Trophoblast cell (in vitro differentiated cells and primary cell): ENCODE data around the gene DGKD.

ENCODE experiments used
- DNase-seq, 2 donors: peaks; one replicate each; pipeline ENCODE4 v3.0.0-alpha.2; 2016
- H2AFZ ChIP-seq: 2 replicates; pipeline ENCODE4 v1.6.1; 2013; ENCODE audit warnings: low read length, moderate library complexity, mild to moderate bottlenecking; ENCODE audit not compliant: insufficient read depth, poor library complexity
- H2AK5ac ChIP-seq: 2 replicates; pipeline ENCODE4 v1.6.1; 2013; ENCODE audit warnings: mild to moderate bottlenecking, low read length
- H2BK120ac ChIP-seq: 2 replicates; pipeline ENCODE4 v1.6.1; 2013; ENCODE audit warnings: low read length, mild to moderate bottlenecking, moderate library complexity; ENCODE audit not compliant: insufficient read depth, poor library complexity
- H2BK12ac ChIP-seq: 2 replicates; pipeline ENCODE4 v1.6.1; 2013; ENCODE audit warnings: mild to moderate bottlenecking, low read length, moderate library complexity
- H2BK5ac ChIP-seq: 2 replicates; pipeline ENCODE4 v1.6.1; 2013; ENCODE audit warnings: low read length, low read depth, moderate library complexity, mild to moderate bottlenecking; ENCODE audit not compliant: poor library complexity
- H3K14ac ChIP-seq: 2 replicates; pipeline ENCODE4 v1.6.1; 2013; ENCODE audit warnings: mild to moderate bottlenecking, low read length
- H3K18ac ChIP-seq: 2 replicates; pipeline ENCODE4 v1.6.1; 2013; ENCODE audit warnings: mild to moderate bottlenecking, low read length
- H3K23ac ChIP-seq: 2 replicates; pipeline ENCODE4 v1.6.1; 2013; ENCODE audit warnings: low read length
- H3K27ac ChIP-seq: 2 replicates; pipeline ENCODE4 v1.5.1; 2013; ENCODE audit warnings: low read depth, mild to moderate bottlenecking, inconsistent platforms, low read length, moderate library complexity
- H3K27me3 ChIP-seq: 2 replicates; pipeline ENCODE4 v1.6.1; 2013; ENCODE audit warnings: inconsistent platforms, mild to moderate bottlenecking, low read length, moderate library complexity; ENCODE audit not compliant: insufficient read depth
- H3K36me3 ChIP-seq, 2 experiments: 1 replicate in 1 of 2; 2 replicates in 1 of 2; pipeline ENCODE4 v1.6.1; 2013; ENCODE audit warnings: low read length in 2 of 2, mild to moderate bottlenecking in 2 of 2, moderate library complexity in 1 of 2; ENCODE audit not compliant: insufficient read depth in 2 of 2, control insufficient read depth in 1 of 2
- H3K4ac ChIP-seq: 2 replicates; pipeline ENCODE4 v1.6.1; 2013; ENCODE audit warnings: low read depth, mild to moderate bottlenecking, low read length, moderate library complexity
- H3K4me1 ChIP-seq, 2 experiments: 1 replicate in 1 of 2; 2 replicates in 1 of 2; pipeline ENCODE4 v1.6.1; 2013; ENCODE audit warnings: low read length in 2 of 2, mild to moderate bottlenecking in 2 of 2, moderate library complexity in 1 of 2; ENCODE audit not compliant: insufficient read depth in 2 of 2, control insufficient read depth in 1 of 2
- H3K4me2 ChIP-seq: 2 replicates; pipeline ENCODE4 v1.6.1; 2013; ENCODE audit warnings: inconsistent platforms, mild to moderate bottlenecking, low read length, moderate library complexity
- H3K4me3 ChIP-seq: 2 replicates; pipeline ENCODE4 v1.5.1; 2013; ENCODE audit warnings: mild to moderate bottlenecking, low read depth, low read length, inconsistent platforms
- H3K79me1 ChIP-seq: one replicate; pipeline ENCODE4 v1.6.1; 2013; ENCODE audit warnings: low read length
- H3K79me2 ChIP-seq: 2 replicates; pipeline ENCODE4 v1.6.1; 2013; ENCODE audit warnings: low read length, mild to moderate bottlenecking; ENCODE audit not compliant: control insufficient read depth, insufficient read depth, poor library complexity
- H3K9ac ChIP-seq: 2 replicates; pipeline ENCODE4 v1.6.1; 2013; ENCODE audit warnings: mild to moderate bottlenecking, low read length
- H3K9me3 ChIP-seq: 2 replicates; pipeline ENCODE4 v1.6.1; 2013; ENCODE audit warnings: low read depth, mild to moderate bottlenecking, control low read depth, inconsistent platforms, low read length; ENCODE audit not compliant: insufficient read depth
- H4K12ac ChIP-seq: 2 replicates; pipeline ENCODE4 v1.6.1; 2013; ENCODE audit warnings: low read depth, mild to moderate bottlenecking, low read length, moderate library complexity
- H4K8ac ChIP-seq: 2 replicates; pipeline ENCODE4 v1.6.1; 2013; ENCODE audit warnings: low read depth, mild to moderate bottlenecking, low read length, moderate library complexity
- H4K91ac ChIP-seq: one replicate; pipeline ENCODE4 v1.6.1; 2013; ENCODE audit warnings: low read depth, mild to moderate bottlenecking, low read length, moderate library complexity
- WGBS: extraction: QIAGEN DNeasy Blood & Tissue Kit; methylation state at CpG from one replicate; pipeline ENCODE4 v1.1.7; 2013; ENCODE audit warnings: missing lambda C conversion rate; ENCODE audit not compliant: insufficient read length, insufficient coverage; ENCODE audit errors: extremely low coverage; 5-methylcytosine and 5-hydroxymethylcytosine counted together

The DGKD gene

GRCh38 chr2:233489666-233490065 lies 135.4 kb downstream of the DGKD start:
- H3K27me3 ChIP-seq, result no peaks in the 10 kb centered on the region
- H2AK5ac ChIP-seq, result no peak overlapping the region
- no peak overlapping the region for H2BK120ac ChIP-seq
- no peak overlapping the region for H2BK5ac ChIP-seq
- no peak overlapping the region for H3K18ac ChIP-seq
- no peak overlapping the region for H3K4me2 ChIP-seq
- peaks cover 8 to 15% of the 10 kb centered on the region in 2 experiments for H3K36me3 ChIP-seq
- H3K79me2 ChIP-seq, result no peaks in the 10 kb centered on the region
- DNase-seq, result peak; percentile 77 to 78
- no CpG with 5 or more reads among the region's 6 CpGs for WGBS
- H3K27ac ChIP-seq, result no peak overlapping the region
- no peak overlapping the region for H4K8ac ChIP-seq
- no peak overlapping the region for H4K91ac ChIP-seq
- peaks cover 3% of the 10 kb centered on the region for H3K79me1 ChIP-seq
- peaks cover 2 to 6% of the 10 kb centered on the region in 2 experiments for H3K4me1 ChIP-seq
- no peak overlapping the region for H3K4me3 ChIP-seq
- no peak overlapping the region for H3K4ac ChIP-seq
- no peak overlapping the region for H3K14ac ChIP-seq
- H4K12ac ChIP-seq, result no peak overlapping the region
- no peak overlapping the region for H3K9ac ChIP-seq
- H2BK12ac ChIP-seq, result no peak overlapping the region
- no peak overlapping the region for H2AFZ ChIP-seq
- H3K9me3 ChIP-seq, result no peaks in the 10 kb centered on the region
- H3K23ac ChIP-seq, result no peak overlapping the region

GRCh38 chr2:233490831-233491230 lies 136.5 kb downstream of the DGKD start:
- WGBS, result no CpG with 5 or more reads among the region's 7 CpGs
- H3K79me2 ChIP-seq, result no peaks in the 10 kb centered on the region

GRCh38 chr2:233491326-233491725 lies 137.0 kb downstream of the DGKD start:
- Histone ChIP-seq H3K9me3 (no peaks in the 10 kb centered on the region), H4K91ac (no peak overlapping the region), H3K23ac (no peak overlapping the region), H3K4ac (no peak overlapping the region), H2AK5ac (no peak overlapping the region), H2BK120ac (no peak overlapping the region), H3K4me1 (peaks cover 2 to 4% of the 10 kb centered on the region in 2 experiments), H4K12ac (no peak overlapping the region), H3K4me3 (no peak overlapping the region), H3K14ac (no peak overlapping the region), H3K9ac (no peak overlapping the region), H3K27ac (no peak overlapping the region), H3K4me2 (no peak overlapping the region), H3K27me3 (no peaks in the 10 kb centered on the region), H2AFZ (no peak overlapping the region), H3K36me3 (peaks cover 10 to 15% of the 10 kb centered on the region in 2 experiments), H3K18ac (no peak overlapping the region), H4K8ac (no peak overlapping the region), H2BK12ac (no peak overlapping the region), H3K79me2 (no peaks in the 10 kb centered on the region), H3K79me1 (peaks cover 3% of the 10 kb centered on the region), H2BK5ac (no peak overlapping the region)
- no CpG with 5 or more reads among the region's 3 CpGs for WGBS
- no peak for DNase-seq

More at GRCh38 chr2:233490831-233491230, 136.5 kb downstream of the DGKD start:
- Histone ChIP-seq H4K8ac (no peak overlapping the region), H3K4me2 (no peak overlapping the region), H2AK5ac (no peak overlapping the region), H2AFZ (no peak overlapping the region), H3K4ac (no peak overlapping the region), H3K27me3 (no peaks in the 10 kb centered on the region), H3K23ac (no peak overlapping the region), H3K27ac (no peak overlapping the region), H3K36me3 (peaks cover 10 to 15% of the 10 kb centered on the region in 2 experiments), H2BK12ac (no peak overlapping the region), H3K14ac (no peak overlapping the region), H3K4me1 (peaks cover 2 to 6% of the 10 kb centered on the region in 2 experiments), H2BK5ac (no peak overlapping the region), H3K9me3 (no peaks in the 10 kb centered on the region), H3K4me3 (no peak overlapping the region), H2BK120ac (no peak overlapping the region), H3K9ac (no peak overlapping the region), H3K18ac (no peak overlapping the region), H4K12ac (no peak overlapping the region), H4K91ac (no peak overlapping the region), H3K79me1 (peaks cover 3% of the 10 kb centered on the region)
- no peak for DNase-seq

- H4K91ac ChIP-seq, result no peak overlapping the region
- H2BK5ac ChIP-seq, result no peak overlapping the region
- H2AK5ac ChIP-seq, result no peak overlapping the region
- DNase-seq, result no peak
- H3K9ac ChIP-seq, result no peak overlapping the region
- no peak overlapping the region for H2BK12ac ChIP-seq
- no peak overlapping the region for H3K23ac ChIP-seq
- no peaks in the 10 kb centered on the region for H3K9me3 ChIP-seq
- no peaks in the 10 kb centered on the region for H3K27me3 ChIP-seq
- no peak overlapping the region for H4K8ac ChIP-seq
- no CpG with 5 or more reads among the region's 4 CpGs for WGBS
- H2BK120ac ChIP-seq, result no peak overlapping the region
- no peak overlapping the region for H3K4me3 ChIP-seq
- no peak overlapping the region for H3K4me2 ChIP-seq
- H3K79me2 ChIP-seq, result no peaks in the 10 kb centered on the region
- no peak overlapping the region for H3K27ac ChIP-seq
- no peaks in the 10 kb centered on the region for H3K4me1 ChIP-seq
- H3K36me3 ChIP-seq, result peaks cover 10 to 15% of the 10 kb centered on the region in 2 experiments
- H3K18ac ChIP-seq, result no peak overlapping the region
- no peak overlapping the region for H3K4ac ChIP-seq
- H2AFZ ChIP-seq, result no peak overlapping the region
- no peaks in the 10 kb centered on the region for H3K79me1 ChIP-seq
- no peak overlapping the region for H4K12ac ChIP-seq
- no peak overlapping the region for H3K14ac ChIP-seq
Measured at GRCh38 chr2:233492078-233492477, 137.8 kb downstream of the DGKD start.
